T-helper 1 cell treated with Interleukin-12 subunit alpha and Interleukin-12 subunit beta and Interleukin-4 antibody, amounts not matched to agents 30 μg/mL and 1 μg/mL, for 36 hours (primary cell): ENCODE results near the gene DIAPH1.

Experiments
- H3K27ac Mint-ChIP-seq: one replicate; pipeline ENCODE4 v1.8.0; 2021; ENCODE audit warnings: mild to moderate bottlenecking, mixed read lengths
- H3K27me3 Mint-ChIP-seq: one replicate; pipeline ENCODE4 v1.8.0; 2021; ENCODE audit warnings: low read depth, mixed read lengths
- H3K36me3 Mint-ChIP-seq: one replicate; pipeline ENCODE4 v1.8.0; 2021; ENCODE audit warnings: low read depth, mixed read lengths
- H3K4me1 Mint-ChIP-seq: one replicate; pipeline ENCODE4 v1.8.0; 2021; ENCODE audit warnings: low read depth, mixed read lengths
- H3K4me3 Mint-ChIP-seq: one replicate; pipeline ENCODE4 v1.8.0; 2021; ENCODE audit warnings: mild to moderate bottlenecking, moderate library complexity, mixed read lengths
- H3K9me3 Mint-ChIP-seq: one replicate; pipeline ENCODE4 v1.8.0; 2021; ENCODE audit warnings: mixed read lengths

Gene DIAPH1

GRCh38 chr5:141573489-141574121 is 45.2 kb downstream of the DIAPH1 start:
- H3K4me1 Mint-ChIP-seq, result no peaks in the 10 kb centered on the region
- H3K9me3 Mint-ChIP-seq, result no peaks in the 10 kb centered on the region
- H3K36me3 Mint-ChIP-seq, result peaks cover 51% of the 10 kb centered on the region
- H3K27me3 Mint-ChIP-seq, result no peaks in the 10 kb centered on the region
- no peak overlapping the region for H3K4me3 Mint-ChIP-seq
- no peak overlapping the region for H3K27ac Mint-ChIP-seq

DNA sequence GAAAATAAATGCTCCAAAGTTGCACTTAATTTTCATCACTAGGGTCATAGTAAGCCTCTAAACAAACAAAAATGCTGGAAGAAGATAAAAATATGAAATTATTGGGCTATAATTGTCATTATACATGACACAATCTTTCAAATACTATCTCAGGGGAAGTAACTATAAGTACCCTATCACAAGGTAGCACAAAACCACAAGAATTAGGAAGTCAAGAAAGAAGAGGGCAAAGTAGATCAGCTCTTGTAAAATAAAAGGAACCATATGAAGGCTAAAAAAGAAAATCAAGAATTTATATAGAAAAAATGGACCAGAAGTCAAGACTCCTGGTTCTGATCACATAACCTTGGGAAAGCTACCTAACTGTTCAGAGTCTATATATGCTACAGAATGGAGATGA is 48.1 kb downstream of the DIAPH1 start:
- H3K4me3 Mint-ChIP-seq, result no peak overlapping the region
- no peaks in the 10 kb centered on the region for H3K9me3 Mint-ChIP-seq
- H3K36me3 Mint-ChIP-seq, result peaks cover 44% of the 10 kb centered on the region
- H3K27ac Mint-ChIP-seq, result no peak overlapping the region
- no peaks in the 10 kb centered on the region for H3K27me3 Mint-ChIP-seq
- H3K4me1 Mint-ChIP-seq, result peaks cover 11% of the 10 kb centered on the region

DNA sequence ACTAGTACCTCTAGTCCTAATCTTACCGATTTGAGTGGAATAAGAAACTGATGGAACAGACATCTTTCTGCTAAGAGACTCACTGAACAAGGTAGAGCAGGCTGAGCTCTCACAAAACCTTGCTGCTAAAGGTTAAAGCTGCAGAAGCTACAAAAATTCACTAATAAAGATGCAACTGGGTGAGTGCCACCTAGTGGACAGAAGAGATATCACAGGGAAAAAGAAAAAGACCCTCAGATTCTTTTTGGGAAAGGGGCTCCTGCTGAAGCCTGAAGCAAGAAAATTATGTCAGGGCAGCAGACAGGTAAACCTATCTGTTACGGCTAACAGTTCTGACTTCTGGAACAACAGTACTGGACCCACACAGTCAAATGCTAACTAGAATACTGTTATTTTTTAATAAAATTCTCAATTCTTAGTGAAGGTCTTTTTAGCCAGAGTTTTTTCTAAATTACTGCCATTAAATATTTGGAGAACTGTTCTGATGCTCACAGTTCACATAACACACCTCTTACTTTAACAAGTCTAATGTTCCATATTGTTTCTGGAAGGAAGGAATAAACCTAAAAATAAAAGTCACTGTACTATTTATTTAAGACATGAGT is 51.2 kb downstream of the DIAPH1 start:
- H3K4me3 Mint-ChIP-seq, result no peak overlapping the region
- no peak overlapping the region for H3K27ac Mint-ChIP-seq
- H3K4me1 Mint-ChIP-seq, result peaks cover 21% of the 10 kb centered on the region
- no peaks in the 10 kb centered on the region for H3K27me3 Mint-ChIP-seq
- peaks cover 58% of the 10 kb centered on the region for H3K36me3 Mint-ChIP-seq
- H3K9me3 Mint-ChIP-seq, result no peaks in the 10 kb centered on the region

GRCh38 chr5:141565826-141566570 is 52.8 kb downstream of the DIAPH1 start:
- H3K9me3 Mint-ChIP-seq, result no peaks in the 10 kb centered on the region
- peaks cover 21% of the 10 kb centered on the region for H3K4me1 Mint-ChIP-seq
- H3K36me3 Mint-ChIP-seq, result peaks cover 56% of the 10 kb centered on the region
- no peak overlapping the region for H3K4me3 Mint-ChIP-seq
- H3K27me3 Mint-ChIP-seq, result no peaks in the 10 kb centered on the region
- H3K27ac Mint-ChIP-seq, result peak overlapping the region; percentile 50

DNA sequence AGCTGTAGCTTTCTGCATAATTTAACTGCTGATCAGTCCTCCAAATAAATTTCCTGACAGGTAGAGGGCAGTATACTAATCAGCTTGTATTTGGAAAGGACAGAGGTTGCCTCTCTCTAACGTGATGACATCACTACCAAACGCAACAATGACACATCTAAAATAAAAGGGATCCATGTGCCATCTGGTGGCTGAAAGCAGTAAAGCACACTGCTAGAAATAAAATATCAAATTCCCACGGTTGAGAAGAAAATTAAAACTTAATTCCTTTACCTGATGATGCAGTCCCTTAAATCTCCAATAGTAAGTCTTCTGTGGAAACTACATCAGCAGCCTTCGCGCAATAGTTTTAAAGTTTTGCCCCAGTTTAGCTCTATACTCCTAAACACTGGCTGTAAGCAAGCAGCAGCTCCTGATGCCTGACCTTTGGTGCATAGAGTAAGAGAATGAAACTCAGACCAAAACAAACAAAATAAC is 54.5 kb downstream of the DIAPH1 start:
- H3K27me3 Mint-ChIP-seq, result no peaks in the 10 kb centered on the region
- peaks cover 25% of the 10 kb centered on the region for H3K4me1 Mint-ChIP-seq
- peak overlapping the region; percentile 80 for H3K27ac Mint-ChIP-seq
- peaks cover 56% of the 10 kb centered on the region for H3K36me3 Mint-ChIP-seq
- no peak overlapping the region for H3K4me3 Mint-ChIP-seq
- H3K9me3 Mint-ChIP-seq, result no peaks in the 10 kb centered on the region

- Mint-ChIP-seq H3K27me3 (no peaks in the 10 kb centered on the region), H3K36me3 (peaks cover 52% of the 10 kb centered on the region), H3K27ac (no peak overlapping the region), H3K4me1 (peaks cover 30% of the 10 kb centered on the region), H3K4me3 (no peak overlapping the region), H3K9me3 (no peaks in the 10 kb centered on the region)
Measured at GRCh38 chr5:141560725-141561483, 57.9 kb downstream of the DIAPH1 start.

- Mint-ChIP-seq H3K27me3 (no peaks in the 10 kb centered on the region), H3K9me3 (no peaks in the 10 kb centered on the region), H3K4me1 (peaks cover 25% of the 10 kb centered on the region), H3K4me3 (no peak overlapping the region), H3K36me3 (peaks cover 46% of the 10 kb centered on the region), H3K27ac (no peak overlapping the region)
Measured at GRCh38 chr5:141560151-141560550, 58.6 kb downstream of the DIAPH1 start.

DNA sequence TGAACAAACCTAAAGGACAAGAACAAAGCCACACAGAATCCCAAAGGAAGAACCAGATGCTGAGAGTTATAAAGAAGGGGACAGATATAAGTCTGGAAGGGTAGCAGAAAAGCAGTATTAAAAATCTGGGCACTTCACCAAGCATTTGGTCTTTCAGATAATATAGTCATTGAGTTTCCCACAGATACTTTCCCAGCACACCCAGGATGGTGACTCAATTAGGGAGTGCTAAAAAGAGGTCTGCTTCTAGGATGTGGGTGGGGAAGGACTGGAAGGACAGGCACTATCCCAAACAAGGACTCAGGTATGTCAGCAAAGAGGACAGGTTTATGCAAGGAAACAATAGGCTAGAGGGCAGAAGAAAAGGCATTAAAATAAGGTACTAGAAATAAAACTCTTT is 59.3 kb downstream of the DIAPH1 start:
- Mint-ChIP-seq H3K27ac (no peak overlapping the region), H3K36me3 (peaks cover 44% of the 10 kb centered on the region), H3K27me3 (no peaks in the 10 kb centered on the region), H3K4me3 (no peak overlapping the region), H3K4me1 (peaks cover 26% of the 10 kb centered on the region), H3K9me3 (no peaks in the 10 kb centered on the region)

- H3K9me3 Mint-ChIP-seq, result no peaks in the 10 kb centered on the region
- H3K36me3 Mint-ChIP-seq, result peaks cover 35% of the 10 kb centered on the region
- H3K27ac Mint-ChIP-seq, result peak overlapping the region; percentile 53
- H3K4me1 Mint-ChIP-seq, result peaks cover 19% of the 10 kb centered on the region
- no peaks in the 10 kb centered on the region for H3K27me3 Mint-ChIP-seq
- no peak overlapping the region for H3K4me3 Mint-ChIP-seq
Measured at GRCh38 chr5:141558150-141558549, 60.6 kb downstream of the DIAPH1 start.

DNA sequence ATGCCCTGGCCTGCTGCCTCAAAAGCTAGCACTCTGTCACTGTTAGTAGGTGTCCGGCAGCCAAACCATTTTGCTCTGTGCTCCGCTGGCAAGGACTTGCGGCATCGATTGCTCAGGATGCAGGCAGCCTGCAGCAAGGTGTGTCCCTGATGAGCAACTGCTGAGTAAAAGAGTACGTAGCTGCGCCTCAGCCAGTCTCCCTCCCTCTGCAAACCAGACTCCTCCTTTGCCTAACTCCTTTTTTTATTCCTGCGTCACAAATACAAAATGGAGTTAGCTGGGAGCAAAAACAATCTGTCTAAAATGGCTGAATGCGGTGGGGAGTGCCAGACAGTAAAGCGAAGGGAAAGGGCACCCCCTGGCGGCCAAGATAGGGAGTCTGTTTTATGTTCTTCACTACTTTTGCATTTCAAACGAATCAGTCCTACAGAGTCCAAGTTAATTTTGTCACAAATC is 61.1 kb downstream of the DIAPH1 start:
- Mint-ChIP-seq H3K4me1 (peaks cover 19% of the 10 kb centered on the region), H3K4me3 (no peak overlapping the region), H3K9me3 (no peaks in the 10 kb centered on the region), H3K36me3 (peaks cover 33% of the 10 kb centered on the region), H3K27me3 (no peaks in the 10 kb centered on the region), H3K27ac (peak overlapping the region; percentile 53)

- no peak overlapping the region for H3K4me3 Mint-ChIP-seq
- H3K36me3 Mint-ChIP-seq, result peaks cover 58% of the 10 kb centered on the region
- peaks cover 6% of the 10 kb centered on the region for H3K4me1 Mint-ChIP-seq
- peaks cover 17% of the 10 kb centered on the region for H3K9me3 Mint-ChIP-seq
- no peaks in the 10 kb centered on the region for H3K27me3 Mint-ChIP-seq
- H3K27ac Mint-ChIP-seq, result no peak overlapping the region
Measured at GRCh38 chr5:141547921-141548320, 70.9 kb downstream of the DIAPH1 start.

- Mint-ChIP-seq H3K27ac (no peak overlapping the region), H3K4me3 (no peak overlapping the region), H3K36me3 (peaks cover 56% of the 10 kb centered on the region), H3K4me1 (peaks cover 6% of the 10 kb centered on the region), H3K27me3 (no peaks in the 10 kb centered on the region), H3K9me3 (peaks cover 17% of the 10 kb centered on the region)
Measured at GRCh38 chr5:141547488-141547887, 71.3 kb downstream of the DIAPH1 start.

DNA sequence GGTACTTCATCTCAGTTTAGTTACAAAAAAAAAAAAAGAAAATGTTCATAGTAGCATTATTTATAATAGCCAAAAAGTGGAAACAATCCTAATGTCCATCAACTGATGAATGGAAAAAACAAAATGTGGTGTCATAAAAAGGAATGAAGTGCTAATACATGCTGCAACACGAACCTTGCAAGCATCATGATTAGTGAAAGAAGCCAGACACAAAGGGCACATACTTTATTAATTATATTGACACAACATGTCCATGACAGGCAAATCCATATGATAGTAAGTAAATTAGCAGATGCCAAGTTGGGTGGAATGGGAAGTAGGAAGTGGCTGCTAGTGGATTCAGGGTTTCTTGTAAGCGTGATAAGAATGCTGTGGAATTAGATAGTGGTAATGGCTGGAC is 75.7 kb downstream of the DIAPH1 start:
- Mint-ChIP-seq H3K27ac (no peak overlapping the region), H3K27me3 (no peaks in the 10 kb centered on the region), H3K4me1 (no peaks in the 10 kb centered on the region), H3K36me3 (peaks cover 43% of the 10 kb centered on the region), H3K9me3 (peaks cover 12% of the 10 kb centered on the region), H3K4me3 (no peak overlapping the region)

GRCh38 chr5:141534492-141535213 is 84.1 kb downstream of the DIAPH1 start:
- no peaks in the 10 kb centered on the region for H3K27me3 Mint-ChIP-seq
- H3K4me3 Mint-ChIP-seq, result no peak overlapping the region
- peaks cover 24% of the 10 kb centered on the region for H3K36me3 Mint-ChIP-seq
- no peaks in the 10 kb centered on the region for H3K4me1 Mint-ChIP-seq
- no peak overlapping the region for H3K27ac Mint-ChIP-seq
- H3K9me3 Mint-ChIP-seq, result no peaks in the 10 kb centered on the region
